ENCODE results near the gene IQGAP3.

- TF ChIP-seq POLR2A (IDR thresholded peaks at IDR 0.05) (no peak), EP300 (IDR thresholded peaks at IDR 0.05) (no peak)
These were observed 20.0 kb upstream of the IQGAP3 start for GRCh38 chr1:156592158-156592909.

Data from ovary (tissue), 1 donor.